Hepatocyte (in vitro differentiated cells): Measurements from ENCODE around the gene ITPRIPL2. TPM values are rescaled to one million over a fixed set of nuclear protein-coding genes. Genes with fewer than 3 reads are reported as not detected.

ENCODE experiments used
- DNase-seq: peaks from one replicate; pipeline ENCODE4 v3.0.0-alpha.2; 2016; ENCODE audit warnings: low spot score
- H2AFZ ChIP-seq: fragments of 200-600 bp; sonication (generic); 2 replicates; pipeline ENCODE4 v1.6.0; 2016; ENCODE audit warnings: antibody characterized with exemption, mild to moderate bottlenecking
- H3K27ac ChIP-seq: fragments of 200-600 bp; sonication (generic); 2 replicates; pipeline ENCODE4 v1.5.1; 2016; ENCODE audit warnings: mild to moderate bottlenecking
- H3K27me3 ChIP-seq: fragments of 200-600 bp; sonication (generic); 2 replicates; pipeline ENCODE4 v1.6.1; 2016
- H3K36me3 ChIP-seq: fragments of 200-600 bp; sonication (generic); replicated peaks from 2 replicates; pipeline ENCODE4 v1.5.1; 2016; ENCODE audit warnings: low read depth; ENCODE audit not compliant: insufficient read depth
- H3K4me1 ChIP-seq: fragments of 200-600 bp; sonication (generic); 2 replicates; pipeline ENCODE4 v1.5.1; 2016; ENCODE audit warnings: mild to moderate bottlenecking, moderate library complexity; ENCODE audit not compliant: insufficient read depth
- H3K4me2 ChIP-seq: fragments of 200-600 bp; sonication (generic); 2 replicates; pipeline ENCODE4 v1.6.0; 2016
- H3K4me3 ChIP-seq: fragments of 200-600 bp; sonication (generic); 2 replicates; pipeline ENCODE4 v1.5.1; 2016; ENCODE audit warnings: mild to moderate bottlenecking
- H3K79me2 ChIP-seq: fragments of 200-600 bp; sonication (generic); 2 replicates; pipeline ENCODE4 v1.6.0; 2017; ENCODE audit warnings: mild to moderate bottlenecking
- H3K9me2 ChIP-seq: fragments of 200-600 bp; sonication (generic); replicated peaks from 2 replicates; pipeline ENCODE4 v1.6.0; 2017; ENCODE audit warnings: mild to moderate bottlenecking; ENCODE audit not compliant: insufficient read depth
- H3K9me3 ChIP-seq: fragments of 200-600 bp; sonication (generic); 2 replicates; pipeline ENCODE4 v1.5.1; 2016; ENCODE audit warnings: low read depth, mild to moderate bottlenecking
- H4K20me1 ChIP-seq: fragments of 200-600 bp; sonication (generic); 2 replicates; pipeline ENCODE4 v1.6.0; 2016; ENCODE audit warnings: mild to moderate bottlenecking; ENCODE audit not compliant: insufficient read depth, poor library complexity, severe bottlenecking
- CTCF ChIP-seq: fragments of 200-600 bp; sonication (generic); IDR thresholded peaks from 2 replicates; pipeline ENCODE4 v1.5.1; 2016; ENCODE audit warnings: antibody characterized with exemption, mild to moderate bottlenecking; ENCODE audit not compliant: poor library complexity
- EZH2 ChIP-seq: fragments of 200-600 bp; sonication (generic); IDR thresholded peaks from 2 replicates; pipeline ENCODE4 v1.6.1; 2016; ENCODE audit warnings: antibody characterized with exemption, mild to moderate bottlenecking, borderline replicate concordance
- EZH2phosphoT487 ChIP-seq: fragments of 200-600 bp; sonication (generic); IDR thresholded peaks from one replicate; pipeline ENCODE4 v1.6.1; 2018; ENCODE audit warnings: antibody characterized with exemption, mild to moderate bottlenecking, low read depth, moderate library complexity; ENCODE audit not compliant: unreplicated experiment, severe bottlenecking
- WGBS: methylation state at CpG from one replicate; pipeline ENCODE4 v1.1.6; 2016; ENCODE audit warnings: low lambda C conversion rate; ENCODE audit errors: missing lambda C conversion rate; 5-methylcytosine and 5-hydroxymethylcytosine counted together
- polyA plus RNA-seq: library from polyadenylated mRNA; unstranded; fragments of >200 nt; fragmentation: Nextera tagmentation; extraction: Ambion mirVana; gene quantifications from 2 replicates; pipeline ENCODE4 v1.2.1, GENCODE V29; 2016
- total RNA-seq: library from RNA; depleted of rRNA; stranded (reverse); fragments of >200 nt; gene quantifications from 2 replicates; pipeline ENCODE4 v1.2.3, GENCODE V29; 2014

ITPRIPL2 gene
- total and polyA plus RNA-seq, 2 experiments from 2014 or later, result 10.3 to 20.1 TPM

- Histone ChIP-seq H3K27me3 (no peaks in the 10 kb centered on the region), H4K20me1 (no peaks in the 10 kb centered on the region), H2AFZ (no peak overlapping the region), H3K9me2 (no peaks in the 10 kb centered on the region), H3K36me3 (no peaks in the 10 kb centered on the region), H3K9me3 (no peaks in the 10 kb centered on the region), H3K4me3 (no peak overlapping the region), H3K4me1 (peaks cover 50% of the 10 kb centered on the region), H3K27ac (peak overlapping the region; percentile 87), H3K4me2 (peak overlapping the region; percentile 42), H3K79me2 (no peaks in the 10 kb centered on the region)
- TF ChIP-seq CTCF (no peak), EZH2 (no peak), EZH2phosphoT487 (no peak)
- 38% methylated on average over 6 of the region's 7 CpGs for WGBS
- peak; percentile 46 for DNase-seq
Observed at GRCh38 chr16:19135896-19136438, 22.2 kb downstream of the ITPRIPL2 start.

- H3K27me3 ChIP-seq, result no peaks in the 10 kb centered on the region
- no peaks in the 10 kb centered on the region for H3K36me3 ChIP-seq
- H3K9me3 ChIP-seq, result no peaks in the 10 kb centered on the region
- H3K4me3 ChIP-seq, result no peak overlapping the region
- no peaks in the 10 kb centered on the region for H3K9me2 ChIP-seq
- peaks cover 43% of the 10 kb centered on the region for H3K4me1 ChIP-seq
- no peaks in the 10 kb centered on the region for H4K20me1 ChIP-seq
- 59% methylated on average over 10 of the region's 10 CpGs for WGBS
- no peak overlapping the region for H2AFZ ChIP-seq
- DNase-seq, result no peak
- peak overlapping the region; percentile 42 for H3K4me2 ChIP-seq
- H3K79me2 ChIP-seq, result no peaks in the 10 kb centered on the region
- H3K27ac ChIP-seq, result peak overlapping the region; percentile 87
- TF ChIP-seq EZH2phosphoT487 (no peak), CTCF (no peak), EZH2 (no peak)
Observed at GRCh38 chr16:19136549-19137196, 22.9 kb downstream of the ITPRIPL2 start.

- H3K4me2 ChIP-seq, result peak overlapping the region; percentile 42
- no peaks in the 10 kb centered on the region for H3K27me3 ChIP-seq
- DNase-seq, result no peak
- 48% methylated on average over 6 of the region's 6 CpGs for WGBS
- H4K20me1 ChIP-seq, result no peaks in the 10 kb centered on the region
- no peaks in the 10 kb centered on the region for H3K9me2 ChIP-seq
- no peak overlapping the region for H3K4me3 ChIP-seq
- peaks cover 38% of the 10 kb centered on the region for H3K4me1 ChIP-seq
- no peak for TF ChIP-seq EZH2phosphoT487
- no peak for TF ChIP-seq CTCF
- no peak for TF ChIP-seq EZH2
- no peaks in the 10 kb centered on the region for H3K36me3 ChIP-seq
- no peaks in the 10 kb centered on the region for H3K9me3 ChIP-seq
- peak overlapping the region; percentile 87 for H3K27ac ChIP-seq
- H2AFZ ChIP-seq, result no peak overlapping the region
- H3K79me2 ChIP-seq, result no peaks in the 10 kb centered on the region
Observed at GRCh38 chr16:19137201-19138128, 23.7 kb downstream of the ITPRIPL2 start.
